GM23338 (cell line): ENCODE data around the gene NR2E3. TPM values are rescaled to one million over a fixed set of nuclear protein-coding genes. Genes with fewer than 3 reads are reported as not detected.
A peak's percentile ranks its signal among the peaks of the same experiment; 100 is the strongest.

Experiments used
- ATAC-seq: fragments of 200-7000 bp; cut with Tn5 transposase; 3 replicates; pipeline ENCODE4 v1.9.1; 2020
- DNase-seq: peaks from one replicate; pipeline ENCODE4 v3.0.0-alpha.2; 2015; ENCODE audit warnings: low spot score
- H2AFZ ChIP-seq: fragments of 200-600 bp; sonication (generic); 2 replicates; pipeline ENCODE4 v1.8.0; 2016; ENCODE audit warnings: antibody characterized with exemption, mild to moderate bottlenecking, moderate library complexity
- H3F3A ChIP-seq: fragments of 200-600 bp; sonication (generic); replicated peaks from 2 replicates; pipeline ENCODE4 v1.8.0; 2017; ENCODE audit warnings: antibody characterized with exemption, mixed run types, low read depth
- H3K27ac ChIP-seq: fragments of 200-600 bp; sonication (generic); 2 replicates; pipeline ENCODE4 v1.6.1; 2016; ENCODE audit warnings: low read depth
- H3K27me3 ChIP-seq: fragments of 200-600 bp; sonication (generic); 2 replicates; pipeline ENCODE4 v1.8.0; 2016; ENCODE audit warnings: mild to moderate bottlenecking, mixed run types, moderate library complexity; ENCODE audit not compliant: insufficient read depth
- H3K36me3 ChIP-seq: fragments of 200-600 bp; sonication (generic); 2 replicates; pipeline ENCODE4 v1.8.0; 2016; ENCODE audit warnings: mild to moderate bottlenecking; ENCODE audit not compliant: insufficient read depth
- H3K4me1 ChIP-seq: fragments of 200-600 bp; sonication (generic); 2 replicates; pipeline ENCODE4 v1.8.0; 2016; ENCODE audit warnings: mild to moderate bottlenecking, moderate library complexity; ENCODE audit not compliant: insufficient read depth
- H3K4me2 ChIP-seq: fragments of 200-600 bp; sonication (generic); 2 replicates; pipeline ENCODE4 v1.7.1; 2017; ENCODE audit warnings: mixed run types
- H3K4me3 ChIP-seq: fragments of 200-600 bp; sonication (generic); 2 replicates; pipeline ENCODE4 v1.6.1; 2016; ENCODE audit warnings: mixed run types
- H3K79me2 ChIP-seq: fragments of 200-600 bp; sonication (generic); replicated peaks from 2 replicates; pipeline ENCODE4 v1.8.0; 2017; ENCODE audit warnings: mild to moderate bottlenecking; ENCODE audit not compliant: insufficient read depth
- H3K9me2 ChIP-seq: fragments of 200-600 bp; sonication (generic); 2 replicates; pipeline ENCODE4 v1.8.0; 2017; ENCODE audit not compliant: insufficient read depth
- H4K20me1 ChIP-seq: fragments of 200-600 bp; sonication (generic); replicated peaks from 2 replicates; pipeline ENCODE4 v1.8.0; 2017; ENCODE audit warnings: mild to moderate bottlenecking; ENCODE audit not compliant: insufficient read depth
- H3K27ac Mint-ChIP-seq: 2 replicates; pipeline ENCODE4 v1.8.0; 2020; ENCODE audit warnings: inconsistent platforms, mild to moderate bottlenecking, moderate library complexity, mixed read lengths
- H3K27me3 Mint-ChIP-seq: 3 replicates; pipeline ENCODE4 v1.8.0; 2022; ENCODE audit warnings: low read depth, mild to moderate bottlenecking, moderate library complexity, mixed read lengths, inconsistent platforms; ENCODE audit not compliant: insufficient read depth, poor library complexity
- H3K36me3 Mint-ChIP-seq: 3 replicates; pipeline ENCODE4 v1.8.0; 2021; ENCODE audit warnings: low read depth, mild to moderate bottlenecking, inconsistent platforms, moderate library complexity, mixed read lengths
- H3K4me1 Mint-ChIP-seq: 3 replicates; pipeline ENCODE4 v1.8.0; 2020; ENCODE audit warnings: mild to moderate bottlenecking, inconsistent platforms, mixed read lengths
- H3K4me3 Mint-ChIP-seq: 3 replicates; pipeline ENCODE4 v1.8.0; 2021; ENCODE audit warnings: moderate library complexity, mild to moderate bottlenecking, inconsistent platforms, mixed read lengths
- H3K9me3 Mint-ChIP-seq: 3 replicates; pipeline ENCODE4 v1.8.0; 2020; ENCODE audit warnings: moderate library complexity, mild to moderate bottlenecking, inconsistent platforms, mixed read lengths
- CREB1 ChIP-seq: fragments of 250-450 bp; sonication (Bioruptor Pico); IDR thresholded peaks from 2 replicates; pipeline ENCODE4 v1.5.0; 2020; ENCODE audit warnings: low read depth, mild to moderate bottlenecking, moderate library complexity
- ETS1 ChIP-seq: IDR thresholded peaks from 2 replicates; pipeline ENCODE4 v1.6.1; 2016; ENCODE audit warnings: antibody characterized with exemption
- EZH2 ChIP-seq: fragments of 200-600 bp; sonication (generic); IDR thresholded peaks from one replicate; pipeline ENCODE4 v1.8.0; 2017; ENCODE audit warnings: antibody characterized with exemption, mild to moderate bottlenecking, low read depth; ENCODE audit not compliant: unreplicated experiment
- polyA plus RNA-seq: library from polyadenylated mRNA; unstranded; fragments of >200 nt; fragmentation: Nextera tagmentation; extraction: Ambion mirVana; gene quantifications from 2 replicates; pipeline ENCODE4 v1.2.1, GENCODE V29; 2016
- total RNA-seq: library from RNA; depleted of rRNA; stranded (reverse); fragments of >200 nt; shearing (Covaris generic); gene quantifications from 2 replicates; pipeline ENCODE4 v1.2.3, GENCODE V29; 2014
- TF ChIP-seq, protein P1 (sequence below): fragments of 250-450 bp; sonication (Bioruptor Pico); IDR thresholded peaks from 2 replicates; pipeline ENCODE4 v1.5.0; 2020; ENCODE audit warnings: mild to moderate bottlenecking, moderate library complexity
- TF ChIP-seq, protein P2 (sequence below), 2 experiments: fragments of 200-600 bp in 1 of 2; sonication (generic) in 1 of 2; conservative IDR thresholded peaks; 2 replicates each; pipeline versions ENCODE4 v1.5.1 to v1.6.1; 2016 to 2017; ENCODE audit warnings: antibody characterized with exemption in 2 of 2, low read depth in 2 of 2, mild to moderate bottlenecking in 2 of 2, moderate library complexity in 1 of 2

NR2E3 gene
- total and polyA plus RNA-seq, 2 experiments from 2014 or later, result 1.3 to 1.4 TPM

GRCh38 chr15:71807691-71808091 lies 2.7 kb upstream of the NR2E3 start:
- Histone ChIP-seq H3K36me3 (no peaks in the 10 kb centered on the region), H3F3A (peaks cover 7% of the 10 kb centered on the region; the same call in 1 of the 2 replicates), H2AFZ (peak overlapping the region; percentile 90), H3K27ac (peak overlapping the region; percentile 82; the same call in 1 of the 2 replicates), H3K27me3 (no peaks in the 10 kb centered on the region), H3K4me2 (peak overlapping the region; percentile 72), H3K4me3 (peak overlapping the region; percentile 46), H3K79me2 (no peaks in the 10 kb centered on the region), H3K4me1 (peaks cover 25% of the 10 kb centered on the region), H3K9me2 (no peaks in the 10 kb centered on the region), H4K20me1 (no peaks in the 10 kb centered on the region)
- Mint-ChIP-seq H3K4me3 (peak overlapping the region; percentile 58), H3K4me1 (peaks cover 35% of the 10 kb centered on the region), H3K36me3 (no peaks in the 10 kb centered on the region; the same call in 2 of the 3 replicates), H3K27me3 (peaks cover 15% of the 10 kb centered on the region), H3K9me3 (no peaks in the 10 kb centered on the region), H3K27ac (peak overlapping the region; percentile 86; the same call in 1 of the 2 replicates)
- ATAC-seq (peak; percentile 15), DNase-seq (peak; percentile 67)
- TF ChIP-seq CREB1 (no peak), EZH2 (no peak)
- TF ChIP-seq, protein P1, sequence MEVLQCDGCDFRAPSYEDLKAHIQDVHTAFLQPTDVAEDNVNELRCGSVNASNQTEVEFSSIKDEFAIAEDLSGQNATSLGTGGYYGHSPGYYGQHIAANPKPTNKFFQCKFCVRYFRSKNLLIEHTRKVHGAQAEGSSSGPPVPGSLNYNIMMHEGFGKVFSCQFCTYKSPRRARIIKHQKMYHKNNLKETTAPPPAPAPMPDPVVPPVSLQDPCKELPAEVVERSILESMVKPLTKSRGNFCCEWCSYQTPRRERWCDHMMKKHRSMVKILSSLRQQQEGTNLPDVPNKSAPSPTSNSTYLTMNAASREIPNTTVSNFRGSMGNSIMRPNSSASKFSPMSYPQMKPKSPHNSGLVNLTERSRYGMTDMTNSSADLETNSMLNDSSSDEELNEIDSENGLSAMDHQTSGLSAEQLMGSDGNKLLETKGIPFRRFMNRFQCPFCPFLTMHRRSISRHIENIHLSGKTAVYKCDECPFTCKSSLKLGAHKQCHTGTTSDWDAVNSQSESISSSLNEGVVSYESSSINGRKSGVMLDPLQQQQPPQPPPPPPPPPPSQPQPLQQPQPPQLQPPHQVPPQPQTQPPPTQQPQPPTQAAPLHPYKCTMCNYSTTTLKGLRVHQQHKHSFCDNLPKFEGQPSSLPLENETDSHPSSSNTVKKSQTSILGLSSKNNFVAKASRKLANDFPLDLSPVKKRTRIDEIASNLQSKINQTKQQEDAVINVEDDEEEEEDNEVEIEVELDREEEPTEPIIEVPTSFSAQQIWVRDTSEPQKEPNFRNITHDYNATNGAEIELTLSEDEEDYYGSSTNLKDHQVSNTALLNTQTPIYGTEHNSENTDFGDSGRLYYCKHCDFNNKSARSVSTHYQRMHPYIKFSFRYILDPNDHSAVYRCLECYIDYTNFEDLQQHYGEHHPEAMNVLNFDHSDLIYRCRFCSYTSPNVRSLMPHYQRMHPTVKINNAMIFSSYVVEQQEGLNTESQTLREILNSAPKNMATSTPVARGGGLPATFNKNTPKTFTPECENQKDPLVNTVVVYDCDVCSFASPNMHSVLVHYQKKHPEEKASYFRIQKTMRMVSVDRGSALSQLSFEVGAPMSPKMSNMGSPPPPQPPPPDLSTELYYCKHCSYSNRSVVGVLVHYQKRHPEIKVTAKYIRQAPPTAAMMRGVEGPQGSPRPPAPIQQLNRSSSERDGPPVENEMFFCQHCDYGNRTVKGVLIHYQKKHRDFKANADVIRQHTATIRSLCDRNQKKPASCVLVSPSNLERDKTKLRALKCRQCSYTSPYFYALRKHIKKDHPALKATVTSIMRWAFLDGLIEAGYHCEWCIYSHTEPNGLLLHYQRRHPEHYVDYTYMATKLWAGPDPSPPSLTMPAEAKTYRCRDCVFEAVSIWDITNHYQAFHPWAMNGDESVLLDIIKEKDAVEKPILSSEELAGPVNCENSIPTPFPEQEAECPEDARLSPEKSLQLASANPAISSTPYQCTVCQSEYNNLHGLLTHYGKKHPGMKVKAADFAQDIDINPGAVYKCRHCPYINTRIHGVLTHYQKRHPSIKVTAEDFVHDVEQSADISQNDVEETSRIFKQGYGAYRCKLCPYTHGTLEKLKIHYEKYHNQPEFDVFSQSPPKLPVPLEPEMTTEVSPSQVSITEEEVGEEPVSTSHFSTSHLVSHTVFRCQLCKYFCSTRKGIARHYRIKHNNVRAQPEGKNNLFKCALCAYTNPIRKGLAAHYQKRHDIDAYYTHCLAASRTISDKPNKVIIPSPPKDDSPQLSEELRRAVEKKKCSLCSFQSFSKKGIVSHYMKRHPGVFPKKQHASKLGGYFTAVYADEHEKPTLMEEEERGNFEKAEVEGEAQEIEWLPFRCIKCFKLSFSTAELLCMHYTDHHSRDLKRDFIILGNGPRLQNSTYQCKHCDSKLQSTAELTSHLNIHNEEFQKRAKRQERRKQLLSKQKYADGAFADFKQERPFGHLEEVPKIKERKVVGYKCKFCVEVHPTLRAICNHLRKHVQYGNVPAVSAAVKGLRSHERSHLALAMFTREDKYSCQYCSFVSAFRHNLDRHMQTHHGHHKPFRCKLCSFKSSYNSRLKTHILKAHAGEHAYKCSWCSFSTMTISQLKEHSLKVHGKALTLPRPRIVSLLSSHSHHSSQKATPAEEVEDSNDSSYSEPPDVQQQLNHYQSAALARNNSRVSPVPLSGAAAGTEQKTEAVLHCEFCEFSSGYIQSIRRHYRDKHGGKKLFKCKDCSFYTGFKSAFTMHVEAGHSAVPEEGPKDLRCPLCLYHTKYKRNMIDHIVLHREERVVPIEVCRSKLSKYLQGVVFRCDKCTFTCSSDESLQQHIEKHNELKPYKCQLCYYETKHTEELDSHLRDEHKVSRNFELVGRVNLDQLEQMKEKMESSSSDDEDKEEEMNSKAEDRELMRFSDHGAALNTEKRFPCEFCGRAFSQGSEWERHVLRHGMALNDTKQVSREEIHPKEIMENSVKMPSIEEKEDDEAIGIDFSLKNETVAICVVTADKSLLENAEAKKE, result no peak

- Mint-ChIP-seq H3K4me3 (peak overlapping the region; percentile 58; the same call in 1 of the 3 replicates), H3K27ac (no peak overlapping the region), H3K4me1 (peaks cover 35% of the 10 kb centered on the region), H3K27me3 (peaks cover 10% of the 10 kb centered on the region), H3K9me3 (no peaks in the 10 kb centered on the region), H3K36me3 (no peaks in the 10 kb centered on the region; the same call in 2 of the 3 replicates)
- no peaks in the 10 kb centered on the region for H3K27me3 ChIP-seq
- peaks cover 25% of the 10 kb centered on the region for H3K4me1 ChIP-seq
- H3K79me2 ChIP-seq, result no peaks in the 10 kb centered on the region
- no peak overlapping the region for H3K27ac ChIP-seq
- H4K20me1 ChIP-seq, result no peaks in the 10 kb centered on the region
- H2AFZ ChIP-seq, result peak overlapping the region; percentile 90
- H3F3A ChIP-seq, result peaks cover 7% of the 10 kb centered on the region; the same call in 1 of the 2 replicates
- ATAC-seq (no peak), DNase-seq (no peak)
- H3K9me2 ChIP-seq, result no peaks in the 10 kb centered on the region
- H3K4me2 ChIP-seq, result peak overlapping the region; percentile 72
- TF ChIP-seq, protein P2, sequence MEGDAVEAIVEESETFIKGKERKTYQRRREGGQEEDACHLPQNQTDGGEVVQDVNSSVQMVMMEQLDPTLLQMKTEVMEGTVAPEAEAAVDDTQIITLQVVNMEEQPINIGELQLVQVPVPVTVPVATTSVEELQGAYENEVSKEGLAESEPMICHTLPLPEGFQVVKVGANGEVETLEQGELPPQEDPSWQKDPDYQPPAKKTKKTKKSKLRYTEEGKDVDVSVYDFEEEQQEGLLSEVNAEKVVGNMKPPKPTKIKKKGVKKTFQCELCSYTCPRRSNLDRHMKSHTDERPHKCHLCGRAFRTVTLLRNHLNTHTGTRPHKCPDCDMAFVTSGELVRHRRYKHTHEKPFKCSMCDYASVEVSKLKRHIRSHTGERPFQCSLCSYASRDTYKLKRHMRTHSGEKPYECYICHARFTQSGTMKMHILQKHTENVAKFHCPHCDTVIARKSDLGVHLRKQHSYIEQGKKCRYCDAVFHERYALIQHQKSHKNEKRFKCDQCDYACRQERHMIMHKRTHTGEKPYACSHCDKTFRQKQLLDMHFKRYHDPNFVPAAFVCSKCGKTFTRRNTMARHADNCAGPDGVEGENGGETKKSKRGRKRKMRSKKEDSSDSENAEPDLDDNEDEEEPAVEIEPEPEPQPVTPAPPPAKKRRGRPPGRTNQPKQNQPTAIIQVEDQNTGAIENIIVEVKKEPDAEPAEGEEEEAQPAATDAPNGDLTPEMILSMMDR (conservative IDR thresholded peaks at IDR 0.05; ENCODE audit: low read depth in 2 of 2), result no peak
- TF ChIP-seq ETS1, result no peak
- H3K4me3 ChIP-seq, result peak overlapping the region; percentile 46; the same call in 1 of the 2 replicates
- no peaks in the 10 kb centered on the region for H3K36me3 ChIP-seq
These were observed 1.9 kb upstream of the NR2E3 start for GRCh38 chr15:71808311-71809020.
